Posterior vena cava (tissue), 2 donors: Measurements from ENCODE around the gene GNAO1. TPM values are rescaled to one million over a fixed set of nuclear protein-coding genes. Genes with fewer than 3 reads are reported as not detected.

Experiments
- DNase-seq: peaks from one replicate; pipeline ENCODE4 v3.0.0-alpha.2; 2020; ENCODE audit warnings: low spot score
- intact Hi-C, 2 donors: fragments of 100-400 bp; cut with DNase I; formaldehyde crosslinking; loops; one replicate each; pipeline versions ENCODE4 v1.14.1 to v1.14.2; 2022 to 2023
- total RNA-seq, 2 donors: library from RNA; stranded (reverse); fragmentation: NEBNext Ultra II Directional; extraction: Animal tissue kit (Norgen Biotek cat#: 25700); gene quantifications; one replicate each; pipeline ENCODE4 v1.2.1, GENCODE V29; 2021
- donor health status: DM: yes; HTN: yes; CAD: no.
- donor health status: DM: yes; HTN: yes; CAD: no.

Gene GNAO1
- total RNA-seq, 2 donors from 2014 or later = 21.4 to 39.1 TPM

DNA sequence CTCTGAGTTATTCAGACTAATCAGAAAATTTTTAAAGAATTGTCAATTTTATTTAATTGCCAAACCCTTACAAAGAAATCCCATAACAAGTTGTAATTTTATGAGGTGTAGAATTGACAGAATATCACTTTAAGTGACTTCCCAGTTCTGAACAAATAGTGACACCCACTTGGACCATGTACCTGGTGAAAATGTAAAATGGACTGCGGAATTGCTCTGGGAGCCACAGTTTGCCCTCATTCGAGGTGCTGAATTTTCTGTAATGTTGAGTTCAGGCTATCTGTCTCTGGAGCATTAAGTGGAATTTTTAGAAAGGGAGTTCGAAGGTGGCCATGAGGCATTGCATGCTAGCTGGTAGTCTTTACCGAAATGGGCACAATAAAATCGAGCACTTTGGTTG lies 5.1 kb downstream of the GNAO1 start:
- DNase-seq = no peak
- intact Hi-C loops = loop anchor here (10.0 kb wide), 3 partner anchors 92 to 712 kb away; no protein-coding TSS in a partner anchor

- DNase-seq = no peak
- intact Hi-C loops = loop anchor here (1.0 to 10.0 kb wide), 4 partner anchors 34 to 713 kb away; no protein-coding TSS in a partner anchor
Observed at GRCh38 chr16:56197192-56197992, 6.1 kb downstream of the GNAO1 start.

GRCh38 chr16:56198006-56198754 lies 6.9 kb downstream of the GNAO1 start:
- intact Hi-C loops = loop anchor here (10.0 kb wide), 3 partner anchors 93 to 713 kb away; no protein-coding TSS in a partner anchor
- no peak for DNase-seq

DNA sequence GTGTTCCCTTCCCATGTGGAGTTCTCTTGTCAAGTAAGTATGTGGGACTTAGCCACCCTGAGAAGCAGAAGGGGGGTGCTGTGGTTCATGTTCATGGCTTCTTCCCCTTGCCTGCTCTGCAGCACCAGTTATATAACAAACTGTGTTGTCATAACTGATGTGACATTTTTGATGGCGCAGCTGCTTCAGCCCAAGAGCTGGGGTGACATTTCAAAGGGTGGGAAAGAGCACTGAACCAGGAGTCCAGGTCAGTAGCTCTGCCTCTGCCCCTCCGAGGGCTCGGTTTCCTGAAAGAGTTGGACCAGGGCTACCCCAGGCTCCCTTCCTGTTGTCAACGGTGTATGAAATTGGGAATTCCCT lies 7.4 kb downstream of the GNAO1 start:
- no peak for DNase-seq
- intact Hi-C loops = loop anchor here (10.0 kb wide), 3 partner anchors 94 to 714 kb away; no protein-coding TSS in a partner anchor

GRCh38 chr16:56199164-56199563 lies 7.9 kb downstream of the GNAO1 start:
- intact Hi-C loops = loop anchor here (10.0 kb wide), 3 partner anchors 94 to 714 kb away; no protein-coding TSS in a partner anchor
- no peak for DNase-seq

- no peak for DNase-seq
- intact Hi-C loops = no loop called here
Observed at GRCh38 chr16:56201030-56201429, 9.7 kb downstream of the GNAO1 start.

DNA sequence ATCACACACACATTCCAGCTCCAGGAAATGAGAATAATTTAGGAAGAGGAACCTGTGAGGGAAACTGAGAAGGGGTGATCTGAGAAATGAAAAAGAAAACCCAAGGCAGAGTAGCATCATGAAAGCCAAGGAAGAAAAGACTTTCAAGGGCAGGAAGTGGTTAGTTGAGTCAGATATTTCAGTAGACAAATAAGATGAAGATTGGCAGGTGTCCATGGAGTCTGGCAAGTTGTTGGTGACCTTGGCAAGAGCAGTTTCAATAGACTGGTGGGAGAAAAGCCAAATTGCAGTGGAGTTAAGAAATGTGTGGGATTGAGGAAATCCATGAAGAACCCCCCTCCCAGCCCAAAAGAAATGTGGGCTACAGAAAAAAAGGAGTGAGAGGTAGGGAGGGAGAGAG lies 10.7 kb downstream of the GNAO1 start:
- DNase-seq = no peak
- intact Hi-C loops = loop anchor here in 1 of 2 donors (1.0 kb wide), 1 partner anchor 10 kb away; no protein-coding TSS in a partner anchor

- intact Hi-C loops = no loop called here
- no peak for DNase-seq
Observed at GRCh38 chr16:56203052-56203451, 11.8 kb downstream of the GNAO1 start.

DNA sequence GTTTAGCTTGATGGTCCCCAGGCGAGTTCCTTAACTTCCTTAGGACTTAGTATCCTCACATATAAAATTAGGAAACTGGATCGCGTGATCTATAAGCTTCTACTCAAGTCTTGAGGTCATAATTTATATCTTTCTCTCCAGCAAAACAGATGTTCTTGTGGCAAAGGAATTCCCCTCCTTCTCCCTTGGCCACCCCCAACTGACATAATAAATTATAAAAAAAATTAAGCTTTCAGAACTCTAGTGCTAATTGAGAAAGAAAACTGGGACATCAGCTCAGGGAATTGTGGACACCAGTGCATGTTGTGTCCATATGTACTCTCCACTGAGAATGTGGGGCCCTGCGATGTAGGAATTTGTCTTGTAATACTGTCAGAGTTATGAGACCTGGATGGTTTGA lies 13.5 kb downstream of the GNAO1 start:
- no peak for DNase-seq
- intact Hi-C loops = no loop called here

DNA sequence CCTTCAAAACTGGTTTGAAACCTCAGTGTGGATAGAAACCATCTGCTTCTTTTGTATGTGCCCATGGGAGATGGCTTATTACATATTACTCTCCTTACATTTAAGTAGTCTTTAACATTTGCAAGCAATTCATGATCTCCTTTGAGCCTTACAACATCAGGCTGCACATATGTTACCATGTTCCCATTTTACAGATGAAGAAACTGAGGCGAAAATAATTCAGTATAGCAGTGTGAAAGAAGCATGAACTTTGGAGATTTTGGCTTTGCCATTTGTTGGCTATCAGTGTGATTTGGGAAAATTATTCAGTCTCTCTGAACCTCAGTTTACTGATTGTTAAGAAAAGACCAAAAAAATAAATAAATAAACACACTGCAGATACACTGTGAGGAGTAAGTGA lies 15.7 kb downstream of the GNAO1 start:
- DNase-seq = no peak
- intact Hi-C loops = no loop called here

- DNase-seq = no peak
- intact Hi-C loops = no loop called here
Observed at GRCh38 chr16:56207421-56207820, 16.1 kb downstream of the GNAO1 start.

GRCh38 chr16:56211435-56211981 lies 20.2 kb downstream of the GNAO1 start:
- DNase-seq = no peak
- intact Hi-C loops = no loop called here

- DNase-seq = no peak
- intact Hi-C loops = no loop called here
Observed at GRCh38 chr16:56212144-56212543, 20.9 kb downstream of the GNAO1 start.

GRCh38 chr16:56221995-56222394 lies 30.7 kb downstream of the GNAO1 start:
- intact Hi-C loops = no loop called here
- no peak for DNase-seq

GRCh38 chr16:56222474-56222997 lies 31.2 kb downstream of the GNAO1 start:
- DNase-seq = no peak
- intact Hi-C loops = no loop called here

DNA sequence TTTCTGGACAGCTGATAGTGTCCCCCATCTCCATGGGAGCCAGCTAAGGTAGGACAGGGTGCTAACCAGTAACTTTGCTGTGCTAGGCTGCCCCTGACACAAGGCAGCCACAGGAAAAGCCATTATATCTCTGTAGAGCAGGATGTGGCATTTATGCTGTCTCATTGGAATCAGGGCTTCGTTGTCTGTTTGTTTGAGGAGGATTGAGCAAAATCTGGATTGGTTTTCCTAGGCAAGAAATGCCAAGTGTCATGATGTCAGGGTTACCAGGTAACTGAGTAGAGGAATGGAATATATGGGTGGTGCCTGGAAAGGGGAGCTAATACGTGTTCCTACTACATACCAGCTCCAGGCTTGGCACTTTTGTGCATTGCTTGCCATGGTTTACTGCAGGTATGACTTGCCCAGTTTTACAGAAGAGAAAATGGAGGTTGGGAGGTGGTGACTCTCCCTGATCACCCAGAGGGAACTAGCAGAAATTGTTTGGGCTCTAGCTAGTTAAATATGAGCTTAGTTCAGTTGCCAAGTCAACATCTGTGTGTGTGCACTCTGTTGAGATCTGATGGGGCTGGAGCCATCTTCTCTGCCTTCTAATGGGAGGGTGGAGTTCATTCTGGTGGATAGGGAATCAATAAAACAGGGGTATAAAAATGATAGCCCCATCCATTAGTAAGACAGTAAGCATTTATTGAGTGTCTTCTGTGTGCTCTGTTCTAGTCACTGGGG lies 33.9 kb downstream of the GNAO1 start:
- no peak for DNase-seq
- intact Hi-C loops = no loop called here

DNA sequence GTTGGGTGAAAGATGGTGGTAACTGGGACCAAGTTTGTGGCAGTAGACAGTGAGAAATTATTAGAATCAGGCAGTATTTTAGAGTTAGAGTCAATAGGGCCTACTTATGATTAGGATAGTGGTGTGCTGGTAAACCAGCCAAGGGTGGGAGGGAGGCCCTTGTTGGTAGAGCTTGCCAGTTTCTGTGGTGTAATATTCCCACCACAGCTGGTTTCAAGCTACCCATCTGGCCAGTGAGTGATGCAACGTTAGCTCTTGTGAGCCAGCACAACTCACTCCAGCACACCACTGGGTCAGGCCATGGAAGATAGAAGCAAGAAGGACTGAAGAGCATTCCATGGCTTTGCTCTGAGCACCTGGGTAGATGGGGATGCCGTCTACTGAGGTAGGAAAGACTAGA lies 34.9 kb downstream of the GNAO1 start:
- DNase-seq = no peak
- intact Hi-C loops = no loop called here

- DNase-seq = no peak
- intact Hi-C loops = no loop called here
Observed at GRCh38 chr16:56226845-56227525, 35.7 kb downstream of the GNAO1 start.

- intact Hi-C loops = no loop called here
- DNase-seq = no peak
Observed at GRCh38 chr16:56227936-56228335, 36.6 kb downstream of the GNAO1 start.
